HUES64 (cell line): ENCODE data around the gene BCL11B.

Experiments
- H3K27ac ChIP-seq: 2 replicates; pipeline ENCODE4 v1.7.0; 2013; ENCODE audit warnings: low read depth, low read length, inconsistent platforms
- H3K27me3 ChIP-seq: 2 replicates; pipeline ENCODE4 v1.6.1; 2013; ENCODE audit warnings: mild to moderate bottlenecking, low read length; ENCODE audit not compliant: insufficient read depth
- H3K36me3 ChIP-seq: 2 replicates; pipeline ENCODE4 v1.6.1; 2013; ENCODE audit warnings: mild to moderate bottlenecking, low read length; ENCODE audit not compliant: insufficient read depth
- H3K4me1 ChIP-seq: 2 replicates; pipeline ENCODE4 v1.6.1; 2013; ENCODE audit warnings: mild to moderate bottlenecking, low read length, moderate library complexity; ENCODE audit not compliant: insufficient read depth
- H3K4me3 ChIP-seq: 2 replicates; pipeline ENCODE4 v1.5.1; 2013; ENCODE audit warnings: mild to moderate bottlenecking, low read length, moderate library complexity
- H3K9ac ChIP-seq: 2 replicates; pipeline ENCODE4 v1.6.1; 2013; ENCODE audit warnings: mild to moderate bottlenecking, low read depth, low read length
- H3K9me3 ChIP-seq: 2 replicates; pipeline ENCODE4 v1.6.1; 2013; ENCODE audit warnings: low read depth, low read length; ENCODE audit not compliant: insufficient read depth
- WGBS: fragments of 150-250, 120-280 bp; methylation state at CpG from one replicate; pipeline ENCODE4 v1.1.7; 2013; ENCODE audit warnings: missing lambda C conversion rate; 5-methylcytosine and 5-hydroxymethylcytosine counted together

The BCL11B gene

DNA sequence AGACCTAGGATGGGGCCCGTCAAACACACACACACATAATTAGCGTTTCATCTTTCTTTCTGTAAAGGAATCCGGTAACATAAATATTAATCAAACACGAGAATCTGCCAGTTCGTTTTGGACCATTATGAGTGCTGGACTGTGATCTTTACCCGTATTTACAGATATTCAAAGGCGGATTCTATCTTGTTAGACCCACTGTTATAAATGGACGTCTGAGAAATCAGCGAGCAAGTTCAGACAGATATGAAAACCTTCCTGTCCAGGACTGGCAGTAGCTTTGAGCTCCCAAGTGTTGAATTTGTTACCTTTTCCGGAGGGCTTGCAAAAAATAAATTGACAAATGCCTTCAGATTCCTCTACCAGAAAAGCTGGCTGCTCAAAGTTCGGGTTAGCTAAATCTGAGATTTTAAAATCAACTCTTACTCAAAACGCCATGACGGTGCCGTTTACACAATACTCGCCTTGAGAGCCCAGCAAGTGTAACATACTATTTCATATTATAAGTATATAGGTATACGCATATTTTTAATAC lies 27.6 kb downstream of the BCL11B start:
- H3K36me3 ChIP-seq = no peaks in the 10 kb centered on the region
- peak overlapping the region; percentile 92 for H3K9ac ChIP-seq
- 87% methylated on average over 14 of the region's 16 CpGs for WGBS
- H3K4me3 ChIP-seq = no peak overlapping the region
- H3K27ac ChIP-seq = peak overlapping the region; percentile 97; the same call in 1 of the 2 replicates
- peaks cover 77% of the 10 kb centered on the region for H3K4me1 ChIP-seq
- H3K27me3 ChIP-seq = peaks cover 47% of the 10 kb centered on the region; the same call in 1 of the 2 replicates
- no peaks in the 10 kb centered on the region for H3K9me3 ChIP-seq

DNA sequence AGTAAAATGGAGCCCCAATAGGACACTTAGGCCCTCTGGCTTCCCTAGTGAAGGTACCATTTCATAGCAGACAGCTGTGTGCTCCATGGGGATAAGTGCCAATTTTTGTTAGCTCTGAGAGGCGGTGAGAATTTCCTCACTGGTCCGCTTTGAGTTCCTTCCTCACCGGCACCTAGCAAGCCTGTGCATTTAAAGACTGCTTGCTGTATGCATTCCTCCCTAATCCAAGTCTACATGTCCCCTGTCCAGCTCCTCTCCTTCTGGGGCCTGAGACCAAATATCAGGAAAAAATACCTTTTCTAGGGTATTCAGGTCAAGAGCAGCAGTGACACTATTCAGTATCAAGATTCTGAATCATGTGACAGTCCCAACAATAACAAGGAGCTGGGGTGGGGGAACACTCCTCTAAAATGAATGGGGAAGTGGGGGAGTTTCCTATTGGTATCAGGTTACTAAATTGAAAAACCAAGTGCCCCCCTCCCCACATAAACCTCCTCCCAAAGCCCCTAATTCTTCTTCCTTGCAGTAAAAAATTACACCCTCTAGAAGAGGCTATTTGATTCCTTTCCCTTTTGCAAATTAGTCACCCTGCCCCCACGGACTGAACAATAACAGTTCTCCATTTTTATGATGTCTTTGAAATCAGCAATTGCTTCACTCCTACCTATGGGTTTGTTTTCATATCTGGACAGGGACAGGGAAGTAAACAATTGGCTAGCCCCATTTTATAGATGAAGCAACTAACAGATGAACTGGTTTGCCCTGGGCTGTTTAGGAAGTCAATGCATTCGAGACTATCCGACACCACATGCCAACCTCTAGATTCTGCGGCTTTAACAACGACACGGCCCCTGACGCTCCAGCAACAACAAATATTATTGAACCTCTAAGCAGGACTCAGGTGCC lies 28.9 kb downstream of the BCL11B start:
- Histone ChIP-seq H3K9me3 (no peaks in the 10 kb centered on the region), H3K4me3 (no peak overlapping the region), H3K27ac (no peak overlapping the region), H3K27me3 (peaks cover 39% of the 10 kb centered on the region; the same call in 1 of the 2 replicates), H3K4me1 (peaks cover 69% of the 10 kb centered on the region), H3K9ac (no peak overlapping the region), H3K36me3 (no peaks in the 10 kb centered on the region)
- 67% methylated on average over 10 of the region's 10 CpGs for WGBS

DNA sequence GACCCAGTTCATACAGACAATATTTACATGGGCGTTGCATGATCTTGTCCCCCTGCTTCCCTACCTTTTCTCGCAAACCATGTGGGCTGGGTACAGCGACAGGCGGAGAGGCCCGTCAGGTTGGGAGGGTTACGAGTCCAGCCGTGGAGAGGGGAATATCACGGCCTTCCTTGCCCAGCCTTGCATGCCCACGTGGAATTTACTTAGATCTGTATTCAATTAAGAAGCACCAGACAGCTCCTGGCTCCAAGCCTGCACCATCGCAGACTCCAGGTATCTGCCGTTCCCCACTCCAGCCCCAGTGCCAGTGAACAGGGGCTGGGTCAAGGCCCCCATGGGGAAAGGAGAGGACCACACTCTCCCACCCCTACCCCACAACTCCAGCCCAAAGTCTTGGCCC lies 29.8 kb downstream of the BCL11B start:
- Histone ChIP-seq H3K36me3 (no peaks in the 10 kb centered on the region), H3K9me3 (no peaks in the 10 kb centered on the region), H3K27me3 (peaks cover 30% of the 10 kb centered on the region; the same call in 1 of the 2 replicates), H3K9ac (no peak overlapping the region), H3K4me3 (no peak overlapping the region), H3K4me1 (peaks cover 60% of the 10 kb centered on the region), H3K27ac (no peak overlapping the region)
- WGBS = 84% methylated on average over 11 of the region's 11 CpGs

DNA sequence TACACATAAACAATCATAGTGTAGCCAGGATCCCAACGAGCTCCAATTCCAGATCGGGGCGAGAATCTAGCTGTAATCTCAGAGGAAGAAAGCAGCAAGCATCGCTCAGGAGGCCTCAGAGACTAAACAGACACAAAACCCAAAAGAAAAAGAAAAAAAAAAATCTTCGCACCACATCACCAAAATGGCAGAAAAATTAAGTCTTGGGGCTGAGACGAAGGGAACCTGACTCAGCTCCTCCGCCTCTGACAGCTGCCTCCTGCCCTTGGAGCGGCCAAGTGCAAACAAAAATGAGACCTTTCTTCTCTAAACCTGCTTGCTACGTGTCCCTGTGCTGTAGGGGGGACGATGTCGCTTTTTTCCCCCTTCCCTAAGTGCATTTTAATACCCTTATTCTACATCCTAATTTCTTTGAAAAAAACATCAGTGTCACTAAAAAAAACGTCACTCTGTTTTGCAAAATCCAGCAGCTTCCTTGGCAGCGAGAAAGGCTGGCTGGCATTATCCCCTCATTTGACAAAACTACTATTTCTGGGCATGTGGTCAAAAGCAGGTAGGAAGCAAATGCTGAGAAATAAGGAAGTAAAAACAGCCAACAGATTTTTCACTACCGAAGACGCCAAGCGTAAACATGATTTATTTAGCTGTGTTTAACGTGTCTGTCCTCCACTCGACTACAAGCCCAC lies 30.5 kb downstream of the BCL11B start:
- no peaks in the 10 kb centered on the region for H3K36me3 ChIP-seq
- peaks cover 59% of the 10 kb centered on the region for H3K4me1 ChIP-seq
- WGBS = 72% methylated on average over 18 of the region's 18 CpGs
- no peaks in the 10 kb centered on the region for H3K9me3 ChIP-seq
- H3K27me3 ChIP-seq = peaks cover 23% of the 10 kb centered on the region; the same call in 1 of the 2 replicates
- H3K4me3 ChIP-seq = no peak overlapping the region
- H3K9ac ChIP-seq = no peak overlapping the region
- no peak overlapping the region for H3K27ac ChIP-seq

DNA sequence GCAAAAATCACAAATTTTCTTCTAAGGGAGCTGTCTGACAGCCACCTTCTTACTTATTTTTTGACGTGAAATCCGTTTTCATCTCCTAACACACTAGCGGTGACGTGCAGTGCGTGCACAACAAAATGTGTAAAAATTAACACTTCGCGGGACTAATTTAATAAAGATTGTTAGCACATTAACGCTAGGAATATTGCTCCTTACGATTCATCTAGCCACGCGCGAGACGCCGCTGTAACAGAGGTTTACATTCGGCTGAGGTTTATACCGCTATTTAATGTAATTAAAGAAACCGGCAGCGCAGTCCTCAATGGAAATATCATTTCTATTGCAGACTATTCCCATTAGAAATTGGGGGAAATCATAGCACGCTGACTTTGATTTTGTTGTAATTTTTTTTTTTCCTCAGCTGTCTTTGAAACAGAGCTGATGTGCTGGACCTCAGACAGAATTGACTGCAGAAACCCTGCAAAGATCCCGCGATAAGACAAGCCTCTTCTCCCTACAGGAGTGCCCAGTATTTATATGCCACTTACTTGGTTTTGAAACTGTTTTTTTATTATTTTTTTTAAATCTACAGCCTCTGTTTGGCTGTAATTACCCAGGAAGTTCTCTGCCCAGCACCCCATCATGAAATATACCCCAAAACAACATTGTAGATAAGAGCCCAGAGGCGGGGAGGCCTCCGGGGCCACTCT lies 31.2 kb downstream of the BCL11B start:
- Histone ChIP-seq H3K27ac (no peak overlapping the region), H3K9ac (no peak overlapping the region), H3K27me3 (peaks cover 18% of the 10 kb centered on the region; the same call in 1 of the 2 replicates), H3K4me1 (peaks cover 66% of the 10 kb centered on the region), H3K36me3 (no peaks in the 10 kb centered on the region), H3K4me3 (no peak overlapping the region), H3K9me3 (no peaks in the 10 kb centered on the region)
- WGBS = 91% methylated on average over 23 of the region's 23 CpGs

DNA sequence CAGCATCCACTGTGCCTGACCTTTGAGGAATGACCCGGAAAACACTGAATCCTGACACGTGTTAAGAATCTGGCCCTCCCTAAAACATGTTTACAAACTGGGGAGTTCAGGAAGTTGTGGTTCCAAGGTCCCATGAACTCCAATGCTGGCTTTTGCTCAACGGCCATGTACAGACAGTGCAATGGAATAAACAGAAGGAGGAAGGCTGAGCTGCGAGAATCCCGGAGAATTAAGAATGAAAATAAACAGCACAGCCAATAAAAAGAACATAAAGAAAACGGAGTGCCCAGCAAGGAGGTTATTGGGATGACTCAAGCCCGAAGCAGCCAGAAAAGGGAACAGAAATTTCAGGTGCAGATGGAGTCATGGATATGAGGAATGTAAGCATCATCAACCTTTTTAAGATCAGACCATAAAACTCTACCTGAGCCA lies 32.3 kb downstream of the BCL11B start:
- Histone ChIP-seq H3K9me3 (no peaks in the 10 kb centered on the region), H3K36me3 (no peaks in the 10 kb centered on the region), H3K9ac (no peak overlapping the region), H3K4me3 (no peak overlapping the region), H3K4me1 (peaks cover 63% of the 10 kb centered on the region), H3K27me3 (peaks cover 8% of the 10 kb centered on the region; the same call in 1 of the 2 replicates), H3K27ac (no peak overlapping the region)
- 72% methylated on average over 7 of the region's 7 CpGs for WGBS

DNA sequence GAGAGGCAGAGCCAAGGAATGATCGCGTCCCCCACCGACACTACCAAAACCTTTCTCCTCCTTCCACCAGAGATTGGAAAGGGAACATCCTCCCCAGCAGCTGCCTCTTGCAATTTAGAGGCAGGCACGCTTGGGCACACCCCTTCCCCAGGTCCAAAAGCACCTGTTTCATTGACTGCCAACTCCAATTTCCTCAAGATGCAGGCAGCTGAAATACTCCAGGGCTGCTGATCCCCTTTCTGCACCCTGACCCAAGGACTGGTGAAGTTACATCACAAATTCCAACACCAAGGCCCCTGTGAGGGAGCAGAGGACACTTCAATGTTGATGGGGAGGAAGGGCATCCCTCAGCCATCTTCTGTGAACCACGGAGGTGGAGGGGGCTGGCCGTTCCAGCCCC lies 33.8 kb downstream of the BCL11B start:
- Histone ChIP-seq H3K27me3 (no peaks in the 10 kb centered on the region), H3K9me3 (no peaks in the 10 kb centered on the region), H3K36me3 (no peaks in the 10 kb centered on the region), H3K9ac (no peak overlapping the region), H3K4me3 (no peak overlapping the region), H3K4me1 (peaks cover 52% of the 10 kb centered on the region), H3K27ac (no peak overlapping the region)
- WGBS = 88% methylated on average over 6 of the region's 6 CpGs

DNA sequence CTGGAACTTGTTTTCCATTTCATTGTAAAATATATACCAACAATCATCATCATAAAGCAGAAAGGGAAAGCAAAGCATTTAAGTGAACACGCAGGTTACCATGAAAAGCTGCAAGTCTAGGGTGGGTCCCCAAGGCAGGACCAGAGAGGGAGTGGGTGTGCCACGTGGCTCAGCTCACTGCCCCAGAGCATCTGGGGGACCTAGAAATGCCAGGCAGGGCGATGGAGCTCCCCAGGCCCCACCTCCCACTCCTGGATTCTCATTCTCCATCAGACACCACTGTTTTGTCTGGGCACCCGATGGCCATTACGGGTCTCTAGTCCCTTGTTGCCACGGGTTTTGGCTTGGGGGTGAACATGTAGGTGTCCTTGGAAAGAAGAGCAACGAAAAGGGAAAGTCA lies 34.7 kb downstream of the BCL11B start:
- Histone ChIP-seq H3K27ac (no peak overlapping the region), H3K4me3 (no peak overlapping the region), H3K4me1 (peaks cover 46% of the 10 kb centered on the region), H3K9me3 (no peaks in the 10 kb centered on the region), H3K27me3 (no peaks in the 10 kb centered on the region), H3K9ac (no peak overlapping the region), H3K36me3 (no peaks in the 10 kb centered on the region)
- 92% methylated on average over 7 of the region's 7 CpGs for WGBS

DNA sequence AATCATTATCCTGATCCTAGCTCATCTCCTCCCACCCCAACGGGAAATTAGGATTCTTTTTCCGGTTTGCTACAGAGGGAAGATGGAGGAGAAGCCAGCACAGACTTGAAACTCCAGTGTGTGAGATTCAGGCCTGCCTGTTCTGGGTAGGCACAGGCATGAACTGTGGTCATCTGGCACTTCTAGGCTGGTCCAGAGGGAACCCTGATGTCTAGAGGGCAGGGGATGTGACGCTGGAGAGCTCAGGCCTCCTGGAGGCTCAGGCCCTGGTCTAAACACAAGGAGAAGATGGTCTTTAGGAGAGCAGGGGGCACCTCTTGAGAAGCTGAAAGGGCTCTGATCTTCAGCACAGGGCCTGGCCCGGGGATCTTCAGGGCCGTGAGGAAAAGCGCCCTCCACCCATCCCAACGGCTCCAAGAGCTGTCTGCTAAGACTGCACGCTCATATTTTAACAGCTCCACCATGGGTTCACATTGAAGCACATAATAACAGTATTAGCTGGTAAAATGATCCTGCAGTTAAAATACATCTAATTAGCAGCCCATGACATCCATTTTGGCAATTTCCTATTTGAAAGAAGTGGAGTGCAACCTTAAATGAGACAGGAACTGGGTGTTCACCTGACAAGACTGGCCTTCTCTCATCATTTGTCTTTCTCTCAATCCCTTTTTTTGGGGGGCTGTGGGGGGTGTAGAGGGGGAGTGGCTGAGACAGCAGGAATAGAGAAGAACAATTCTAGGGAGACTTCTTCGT lies 35.4 kb downstream of the BCL11B start:
- Histone ChIP-seq H3K9ac (no peak overlapping the region), H3K36me3 (no peaks in the 10 kb centered on the region), H3K4me3 (no peak overlapping the region), H3K27ac (peak overlapping the region; percentile 21; the same call in 1 of the 2 replicates), H3K4me1 (peaks cover 43% of the 10 kb centered on the region), H3K27me3 (no peaks in the 10 kb centered on the region), H3K9me3 (no peaks in the 10 kb centered on the region)
- 79% methylated on average over 8 of the region's 9 CpGs for WGBS

DNA sequence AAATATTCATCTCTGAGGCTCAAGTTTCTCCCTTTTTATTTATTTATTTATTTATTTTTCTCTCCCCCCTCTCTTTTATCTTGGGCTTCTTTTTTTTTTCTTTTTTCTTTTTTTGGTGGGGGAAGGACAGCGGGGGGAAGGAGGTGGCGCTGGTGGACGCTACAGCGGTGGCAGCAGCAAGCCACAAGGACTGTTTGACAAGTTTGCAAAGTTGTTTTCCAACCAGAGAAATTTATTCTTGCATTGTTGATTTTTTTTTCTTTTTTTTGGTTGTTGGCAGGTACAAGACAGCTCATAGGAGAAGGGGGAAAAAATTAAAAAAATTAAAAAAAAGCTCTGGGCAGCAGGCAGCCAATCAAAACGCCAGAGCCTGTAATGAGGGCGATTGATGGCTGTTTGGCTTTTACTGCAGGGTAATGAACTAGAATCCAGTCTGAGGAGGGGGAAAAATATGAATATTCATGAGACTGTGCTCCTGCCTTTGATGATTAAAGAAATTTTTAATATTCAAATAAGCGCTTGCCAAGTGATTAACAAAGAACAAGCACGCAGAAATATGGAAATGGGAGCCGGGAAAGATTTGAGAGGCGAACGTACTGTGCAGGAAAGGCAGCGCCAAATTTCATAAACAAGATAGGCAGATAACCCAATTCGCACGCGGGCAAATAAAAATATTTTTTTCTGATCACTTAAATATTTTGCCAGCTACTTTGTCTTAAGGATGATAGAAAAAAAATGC lies 36.2 kb downstream of the BCL11B start:
- no peak overlapping the region for H3K27ac ChIP-seq
- 47% methylated on average over 15 of the region's 15 CpGs for WGBS
- H3K4me1 ChIP-seq = peaks cover 39% of the 10 kb centered on the region
- H3K27me3 ChIP-seq = no peaks in the 10 kb centered on the region
- no peak overlapping the region for H3K9ac ChIP-seq
- H3K4me3 ChIP-seq = peak overlapping the region; percentile 52
- H3K9me3 ChIP-seq = no peaks in the 10 kb centered on the region
- no peaks in the 10 kb centered on the region for H3K36me3 ChIP-seq
